SU-DHL-6 (cell line): ENCODE data around the gene MARCHF6.
"Not testable (repeated sequence)": the region's sequence is repeated elsewhere in the genome, so short reads cannot be mapped to it uniquely, and the experiment has no call there.

Experiments
- H2AFZ ChIP-seq: fragments of 200-600 bp; sonication (generic); 2 replicates; pipeline ENCODE4 v1.6.1; 2014; ENCODE audit warnings: low read depth, mild to moderate bottlenecking, moderate library complexity, mixed read lengths, antibody characterized with exemption, low read length; ENCODE audit not compliant: severe bottlenecking
- H3F3A ChIP-seq: fragments of 200-600 bp; shearing (Covaris generic); 2 replicates; pipeline ENCODE4 v1.6.0; 2016; ENCODE audit warnings: antibody characterized with exemption, mild to moderate bottlenecking; ENCODE audit not compliant: insufficient read depth
- H3K27ac ChIP-seq: fragments of 200-600 bp; sonication (generic); 2 replicates; pipeline ENCODE4 v1.5.1; 2016; ENCODE audit warnings: low read depth, mild to moderate bottlenecking, low read length, moderate library complexity, mixed read lengths
- H3K27me3 ChIP-seq: fragments of 200-600 bp; sonication (generic), shearing (Covaris generic); 2 replicates; pipeline ENCODE4 v1.6.0; 2014; ENCODE audit warnings: mild to moderate bottlenecking, low read length
- H3K36me3 ChIP-seq: fragments of 200-600 bp; sonication (generic); 2 replicates; pipeline ENCODE4 v1.6.1; 2014; ENCODE audit warnings: mild to moderate bottlenecking, low read length, mixed read lengths
- H3K4me2 ChIP-seq: fragments of 300-600, 200-600 bp; shearing (Covaris generic), sonication (generic); 2 replicates; pipeline ENCODE4 v1.6.0; 2014; ENCODE audit warnings: low read length, low read depth, mild to moderate bottlenecking; ENCODE audit not compliant: poor library complexity, severe bottlenecking
- H3K4me3 ChIP-seq: fragments of 200-600 bp; sonication (generic); 2 replicates; pipeline ENCODE4 v1.5.1; 2014; ENCODE audit warnings: antibody characterized with exemption, low read length, mild to moderate bottlenecking, mixed read lengths; ENCODE audit not compliant: insufficient read depth, poor library complexity, severe bottlenecking
- H3K79me2 ChIP-seq: fragments of 200-600 bp; sonication (generic); 2 replicates; pipeline ENCODE4 v1.6.1; 2014; ENCODE audit warnings: mild to moderate bottlenecking, low read length, moderate library complexity; ENCODE audit not compliant: insufficient read depth
- H3K9ac ChIP-seq: fragments of 200-600 bp; sonication (generic); 2 replicates; pipeline ENCODE4 v1.7.0; 2014; ENCODE audit warnings: mild to moderate bottlenecking, low read length
- H3K9me2 ChIP-seq: fragments of 200-600 bp; sonication (generic); replicated peaks from 2 replicates; pipeline ENCODE4 v1.6.1; 2014; ENCODE audit warnings: low read length; ENCODE audit not compliant: insufficient read depth
- H3K9me3 ChIP-seq: fragments of 200-600 bp; sonication (generic); 2 replicates; pipeline ENCODE4 v1.6.1; 2014; ENCODE audit warnings: low read length, mixed read lengths; ENCODE audit not compliant: insufficient read depth
- H4K20me1 ChIP-seq: fragments of 200-600 bp; sonication (generic); 2 replicates; pipeline ENCODE4 v1.6.1; 2014; ENCODE audit warnings: low read depth, mild to moderate bottlenecking, antibody characterized with exemption, low read length, moderate library complexity, mixed read lengths
- CTCF ChIP-seq: fragments of 200-600 bp; sonication (generic); IDR thresholded peaks from one replicate; pipeline ENCODE4 v1.5.1; 2017; ENCODE audit warnings: antibody characterized with exemption, mild to moderate bottlenecking, low read length, moderate library complexity; ENCODE audit not compliant: insufficient read depth, poor library complexity, severe bottlenecking
- EZH2phosphoT487 ChIP-seq: fragments of 200-600 bp; sonication (generic), shearing (Covaris generic); conservative IDR thresholded peaks from 2 replicates; pipeline ENCODE4 v1.6.1; 2018; ENCODE audit warnings: mild to moderate bottlenecking, antibody characterized with exemption, low read length, moderate library complexity, mixed read lengths

Gene MARCHF6

GRCh38 chr5:10367579-10367978 lies 14.1 kb downstream of the MARCHF6 start:
- H3K79me2 ChIP-seq = peaks cover 100% of the 10 kb centered on the region
- no peaks in the 10 kb centered on the region for H3K36me3 ChIP-seq
- H4K20me1 ChIP-seq = peaks cover 40% of the 10 kb centered on the region
- H3K9me3 ChIP-seq = no peaks in the 10 kb centered on the region
- no peaks in the 10 kb centered on the region for H3K27me3 ChIP-seq
- H3F3A ChIP-seq = peaks cover 9% of the 10 kb centered on the region; the same call in 1 of the 2 replicates
- no peak overlapping the region for H3K4me2 ChIP-seq
- no peaks in the 10 kb centered on the region for H3K9me2 ChIP-seq
- H2AFZ ChIP-seq = no peak overlapping the region
- H3K4me3 ChIP-seq = no peak overlapping the region
- no peak overlapping the region for H3K27ac ChIP-seq
- no peak overlapping the region for H3K9ac ChIP-seq
- TF ChIP-seq CTCF (no peak), EZH2phosphoT487 (no peak)

- Histone ChIP-seq H3K27ac (no peak overlapping the region), H3K79me2 (peaks cover 90% of the 10 kb centered on the region), H3K27me3 (no peaks in the 10 kb centered on the region), H2AFZ (no peak overlapping the region), H3K4me2 (no peak overlapping the region), H3F3A (no peaks in the 10 kb centered on the region), H3K9me2 (no peaks in the 10 kb centered on the region), H4K20me1 (peaks cover 25% of the 10 kb centered on the region), H3K9ac (no peak overlapping the region), H3K4me3 (no peak overlapping the region), H3K9me3 (no peaks in the 10 kb centered on the region), H3K36me3 (no peaks in the 10 kb centered on the region)
- TF ChIP-seq EZH2phosphoT487 (no peak), CTCF (no peak)
These were observed 17.4 kb downstream of the MARCHF6 start for GRCh38 chr5:10370931-10371330.

DNA sequence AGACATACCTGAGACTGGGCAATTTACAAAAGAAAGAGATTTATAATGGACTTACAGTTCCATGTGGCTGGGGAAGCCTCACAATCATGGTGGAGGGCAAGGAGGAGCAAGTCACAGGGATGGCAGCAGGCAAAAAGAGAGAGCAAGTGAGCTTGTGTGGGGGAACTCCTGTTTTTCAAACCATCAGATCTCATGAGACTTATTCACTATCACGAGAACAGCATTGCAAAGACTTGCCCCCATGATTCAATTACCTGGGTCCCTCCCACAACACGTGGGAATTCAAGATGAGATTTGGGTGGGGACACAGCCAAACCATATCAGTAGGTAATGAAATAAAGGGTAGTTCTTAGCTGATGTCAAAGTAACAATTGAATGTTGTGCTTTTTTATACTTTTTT lies 17.9 kb downstream of the MARCHF6 start:
- not testable (repeated sequence) for H3F3A ChIP-seq, H3K27ac ChIP-seq, H3K9me2 ChIP-seq, H3K4me2 ChIP-seq, H3K36me3 ChIP-seq, H3K9ac ChIP-seq, H3K9me3 ChIP-seq, H3K4me3 ChIP-seq, H2AFZ ChIP-seq, H3K27me3 ChIP-seq
- Histone ChIP-seq H4K20me1 (peaks cover 25% of the 10 kb centered on the region), H3K79me2 (peaks cover 88% of the 10 kb centered on the region)

- Histone ChIP-seq H3K27ac (no peak overlapping the region), H4K20me1 (peaks cover 20% of the 10 kb centered on the region), H2AFZ (no peak overlapping the region), H3K9ac (no peak overlapping the region), H3F3A (no peaks in the 10 kb centered on the region), H3K79me2 (peaks cover 88% of the 10 kb centered on the region), H3K27me3 (no peaks in the 10 kb centered on the region), H3K4me2 (no peak overlapping the region), H3K9me3 (no peaks in the 10 kb centered on the region), H3K9me2 (no peaks in the 10 kb centered on the region), H3K4me3 (no peak overlapping the region), H3K36me3 (0 out of 2 replicates have a peak, but pooled peaks cover 4% of the 10 kb centered on the region)
- TF ChIP-seq EZH2phosphoT487 (no peak), CTCF (no peak)
These were observed 19.5 kb downstream of the MARCHF6 start for GRCh38 chr5:10372726-10373709.
